Neural progenitor cell (in vitro differentiated cells): ENCODE data around the gene TMEM234.

ENCODE experiments used
- CTCF ChIP-seq: fragments of 200-600 bp; sonication (generic); IDR thresholded peaks from 2 replicates; pipeline ENCODE4 v1.5.1; 2017; ENCODE audit warnings: antibody characterized with exemption, mild to moderate bottlenecking
- EZH2phosphoT487 ChIP-seq: fragments of 200-600 bp; sonication (generic); IDR thresholded peaks from 2 replicates; pipeline ENCODE4 v1.6.1; 2017; ENCODE audit warnings: antibody characterized with exemption

- TF ChIP-seq CTCF (no peak), EZH2phosphoT487 (no peak)
Observed at GRCh38 chr1:32179193-32179442, 43.0 kb downstream of the TMEM234 start.
